H1 (cell line): ENCODE measurements around the gene HIPK3. TPM values are rescaled to one million over a fixed set of nuclear protein-coding genes. Genes with fewer than 3 reads are reported as not detected.

Source experiments
- CTCF ChIA-PET: fragments of 300-600 bp; sonication (Branson Sonifier 250); formaldehyde crosslinking; loops from one replicate; lab custom pipeline; 2021; ENCODE audit not compliant: partially characterized antibody; lab: Charles Lee
- POLR2A ChIA-PET: fragments of 300-600 bp; sonication (Branson Sonifier 250); formaldehyde crosslinking; loops from one replicate; lab custom pipeline; 2021; ENCODE audit warnings: inconsistent platforms; ENCODE audit not compliant: partially characterized antibody; lab: Charles Lee
- DNase-seq, 2 experiments: peaks; one replicate each; pipeline versions ENCODE4 v3.0.0 to v3.0.0-alpha.2; 2010 to 2022; ENCODE audit warnings: low spot score in 2 of 2, low read depth in 1 of 2, mixed read lengths in 1 of 2
- FAIRE-seq: peaks from 2 replicates; lab custom pipeline; 2011; peaks lifted over from hg19 to GRCh38; lab: Jason Lieb, UNC
- H2AFZ ChIP-seq: 2 replicates; pipeline ENCODE4 v1.8.1; 2012; ENCODE audit warnings: low read length, inconsistent platforms
- H2AK5ac ChIP-seq: 2 replicates; pipeline ENCODE4 v1.6.1; 2013; ENCODE audit warnings: low read depth, low read length
- H2BK120ac ChIP-seq: replicated peaks from 2 replicates; pipeline ENCODE3; 2013; ENCODE audit warnings: low read depth, low read length, inconsistent platforms
- H2BK12ac ChIP-seq: 2 replicates; pipeline ENCODE4 v1.6.1; 2013; ENCODE audit warnings: low read depth, low read length
- H2BK15ac ChIP-seq: 2 replicates; pipeline ENCODE4 v1.6.1; 2013; ENCODE audit warnings: low read length
- H2BK20ac ChIP-seq: 2 replicates; pipeline ENCODE4 v1.6.1; 2013; ENCODE audit warnings: low read length
- H2BK5ac ChIP-seq: 2 replicates; pipeline ENCODE4 v1.6.1; 2013; ENCODE audit warnings: low read depth, low read length
- H3K14ac ChIP-seq: 2 replicates; pipeline ENCODE4 v1.6.1; 2013; ENCODE audit warnings: inconsistent platforms; ENCODE audit not compliant: insufficient read length
- H3K18ac ChIP-seq: 2 replicates; pipeline ENCODE4 v1.6.1; 2013; ENCODE audit warnings: low read length; ENCODE audit errors: extremely low read depth
- H3K23ac ChIP-seq: 2 replicates; pipeline ENCODE4 v1.6.1; 2013; ENCODE audit warnings: inconsistent platforms; ENCODE audit not compliant: insufficient read length
- H3K23me2 ChIP-seq: 2 replicates; pipeline ENCODE4 v1.6.1; 2013; ENCODE audit warnings: low read depth, low read length
- H3K27ac ChIP-seq: 2 replicates; pipeline ENCODE4 v1.6.1; 2011; ENCODE audit warnings: low read depth, low read length, inconsistent platforms
- H3K27me3 ChIP-seq, 4 experiments: replicated peaks in 1 of 4; 1 replicate in 1 of 4; 2 replicates in 3 of 4; pipeline versions ENCODE4 v1.6.1 to v1.8.1; 2011 to 2013; ENCODE audit warnings: low read length in 3 of 4, mild to moderate bottlenecking in 3 of 4, inconsistent platforms in 2 of 4, mixed read lengths in 2 of 4, moderate library complexity in 1 of 4; ENCODE audit not compliant: control insufficient read depth in 3 of 4, insufficient read depth in 3 of 4; ENCODE audit errors: extremely low read depth in 1 of 4
- H3K36me3 ChIP-seq, 4 experiments: 2 replicates each; pipeline versions ENCODE4 v1.6.1 to v1.8.1; 2011 to 2013; ENCODE audit warnings: mild to moderate bottlenecking in 4 of 4, low read length in 3 of 4, moderate library complexity in 2 of 4, control low read depth in 1 of 4, inconsistent platforms in 1 of 4; ENCODE audit not compliant: insufficient read depth in 4 of 4, control insufficient read depth in 2 of 4
- H3K4ac ChIP-seq: replicated peaks from 2 replicates; pipeline ENCODE3; 2013; ENCODE audit warnings: low read length, low read depth, mixed read lengths, inconsistent platforms; ENCODE audit not compliant: insufficient read length
- H3K4me1 ChIP-seq, 4 experiments: replicated peaks in 1 of 4; 1 replicate in 1 of 4; 2 replicates in 3 of 4; pipeline versions ENCODE4 v1.6.1 to v1.8.1; 2011 to 2013; ENCODE audit warnings: low read length in 3 of 4, inconsistent platforms in 2 of 4, mixed read lengths in 1 of 4; ENCODE audit not compliant: insufficient read depth in 4 of 4, control insufficient read depth in 3 of 4
- H3K4me2 ChIP-seq, 2 experiments: 2 replicates each; pipeline versions ENCODE4 v1.6.1 to v1.8.1; 2011 to 2013; ENCODE audit warnings: low read depth in 2 of 2, low read length in 2 of 2, control low read depth in 1 of 2, inconsistent platforms in 1 of 2, mild to moderate bottlenecking in 1 of 2; ENCODE audit not compliant: insufficient read depth in 1 of 2
- H3K4me3 ChIP-seq, 4 experiments: fragments of 200-600, 300-600 bp in 1 of 4; sonication (generic), shearing (Covaris generic), sonication (Bioruptor Twin) in 1 of 4; 2 replicates each; pipeline versions ENCODE4 v1.5.1 to v1.8.1; 2011 to 2016; ENCODE audit warnings: low read length in 4 of 4, low read depth in 3 of 4, control low read depth in 2 of 4, inconsistent platforms in 2 of 4, mild to moderate bottlenecking in 2 of 4, mixed read lengths in 1 of 4, moderate library complexity in 1 of 4; ENCODE audit not compliant: insufficient read depth in 2 of 4; ENCODE audit errors: extremely low read depth in 1 of 4
- H3K56ac ChIP-seq: replicated peaks from 2 replicates; pipeline ENCODE3; 2013; ENCODE audit warnings: low read depth, mild to moderate bottlenecking, mixed read lengths, low read length, inconsistent platforms; ENCODE audit not compliant: insufficient read length
- H3K79me1 ChIP-seq: 2 replicates; pipeline ENCODE4 v1.6.1; 2013; ENCODE audit warnings: low read depth, low read length, control low read depth
- H3K79me2 ChIP-seq, 2 experiments: 2 replicates each; pipeline versions ENCODE4 v1.6.1 to v1.8.1; 2012 to 2013; ENCODE audit warnings: low read length in 2 of 2, mild to moderate bottlenecking in 2 of 2, inconsistent platforms in 1 of 2; ENCODE audit not compliant: insufficient read depth in 2 of 2, control insufficient read depth in 1 of 2
- H3K9ac ChIP-seq, 4 experiments: replicated peaks in 1 of 4; 1 replicate in 1 of 4; 2 replicates in 3 of 4; pipeline versions ENCODE4 v1.6.1 to v1.8.1; 2011 to 2013; ENCODE audit warnings: low read depth in 3 of 4, low read length in 3 of 4, control low read depth in 2 of 4, mild to moderate bottlenecking in 2 of 4, moderate library complexity in 2 of 4, inconsistent platforms in 1 of 4; ENCODE audit errors: extremely low read depth in 1 of 4
- H3K9me3 ChIP-seq, 2 experiments: 2 replicates each; pipeline versions ENCODE4 v1.6.1 to v1.8.1; 2012 to 2013; ENCODE audit warnings: mild to moderate bottlenecking in 2 of 2, moderate library complexity in 2 of 2, control low read depth in 1 of 2, inconsistent platforms in 1 of 2, low read depth in 1 of 2, low read length in 1 of 2, mixed read lengths in 1 of 2; ENCODE audit not compliant: insufficient read depth in 2 of 2
- H4K20me1 ChIP-seq, 2 experiments: replicated peaks in 1 of 2; 2 replicates each; pipeline versions ENCODE3 to v1.8.1; 2011 to 2013; ENCODE audit warnings: inconsistent platforms in 2 of 2, low read length in 2 of 2, mild to moderate bottlenecking in 1 of 2; ENCODE audit not compliant: insufficient read depth in 2 of 2, control insufficient read depth in 1 of 2
- H4K5ac ChIP-seq: 2 replicates; pipeline ENCODE4 v1.6.1; 2013; ENCODE audit warnings: low read length, low read depth, mixed read lengths, inconsistent platforms; ENCODE audit not compliant: insufficient read length
- H4K8ac ChIP-seq: 2 replicates; pipeline ENCODE4 v1.8.0; 2013; ENCODE audit warnings: mild to moderate bottlenecking, moderate library complexity, low read length, inconsistent platforms; ENCODE audit not compliant: insufficient read depth; ENCODE audit errors: extremely low read depth
- H4K91ac ChIP-seq: replicated peaks from 2 replicates; pipeline ENCODE3; 2013; ENCODE audit warnings: low read length, mixed read lengths, inconsistent platforms; ENCODE audit not compliant: insufficient read length
- ASH2L ChIP-seq: fragments of 200-600, 300-600 bp; sonication (generic); IDR thresholded peaks from one replicate; pipeline ENCODE4 v1.7.1; 2017; ENCODE audit warnings: low read length
- E2F6 ChIP-seq: IDR thresholded peaks from 2 replicates; pipeline ENCODE4 v1.6.1; 2012; ENCODE audit warnings: inconsistent platforms
- KDM4A ChIP-seq: IDR thresholded peaks from one replicate; pipeline ENCODE4 v1.7.1; 2012; ENCODE audit warnings: low read depth, mild to moderate bottlenecking, moderate library complexity, low read length, inconsistent platforms; ENCODE audit not compliant: severe bottlenecking
- MAX ChIP-seq: IDR thresholded peaks from 2 replicates; pipeline ENCODE4 v1.6.1; 2012; ENCODE audit warnings: inconsistent platforms
- USF2 ChIP-seq: IDR thresholded peaks from 2 replicates; pipeline ENCODE4 v1.6.1; 2011; ENCODE audit warnings: low read length, improper control_type of control experiment
- WGBS, 2 experiments: shearing (Covaris generic) in 1 of 2; methylation state at CpG; one replicate each; pipeline versions ENCODE4 v1.1.6 to v1.1.7; 2013 to 2015; ENCODE audit warnings: low lambda C conversion rate in 2 of 2, mixed read lengths in 2 of 2, inconsistent platforms in 1 of 2, low coverage in 1 of 2, missing lambda C conversion rate in 1 of 2; ENCODE audit not compliant: insufficient replicate concordance in 2 of 2, insufficient coverage in 1 of 2, insufficient read length in 1 of 2; ENCODE audit errors: extremely low coverage in 1 of 2, missing lambda C conversion rate in 1 of 2; 5-methylcytosine and 5-hydroxymethylcytosine counted together
- polyA plus RNA-seq, 7 experiments: library from polyadenylated mRNA; depleted of rRNA in 3 of 7; stranded (reverse) in 5 of 7; unstranded in 2 of 7; fragments of >200 nt in 5 of 7; fragments of 200-250 nt in 2 of 7; gene quantifications; 1 replicate in 5 of 7; 2 replicates in 1 of 7; 4 replicates in 1 of 7; pipeline versions ENCODE4 v1.2.1 to v1.2.3, GENCODE V29; 2011 to 2013; ENCODE audit warnings: missing spikeins in 2 of 7, mixed read lengths in 2 of 7
- total RNA-seq: library from RNA; stranded (reverse); fragmentation: NEBNext Ultra II Directional; extraction: Animal tissue kit (Norgen Biotek cat#: 25700); gene quantifications from 2 replicates; pipeline ENCODE4 v1.2.1, GENCODE V29; 2021

Gene HIPK3
- total and polyA plus RNA-seq, 2 of the 8 experiments (the other 6 are each of a cell fraction or from before 2014, with no cell fraction given): 5.0 to 22.3 TPM

GRCh38 chr11:33375688-33376311 is 118.6 kb downstream of the HIPK3 start, which contains the start of gene KIAA1549L:
Gene KIAA1549L, plus strand, starts transcription at chr11:33376108.
- Histone ChIP-seq H2BK12ac (no peak within 1 kb of the TSS), H3K4me3 (peak within 1 kb of the TSS; percentile 44 to 79 (median 58)), H2BK20ac (no peak within 1 kb of the TSS), H3K4me2 (peak within 1 kb of the TSS; percentile 73 to 84), H2AFZ (peak within 1 kb of the TSS; percentile 89), H3K23me2 (peaks cover 3% of the 10 kb centered on the region; the same call in 1 of the 2 replicates), H2BK5ac (no peak within 1 kb of the TSS), H3K27me3 (peaks cover 4 to 39% (median 27%) of the 10 kb centered on the region in 4 experiments)
- TF ChIP-seq KDM4A (peak; percentile 93), ASH2L (peak; percentile 30), USF2 (no peak), E2F6 (peak; percentile 40; the same call in 1 of the 2 replicates), MAX (peak; percentile 47)
- TF ChIP-seq, all 59 proteins: peak for 4
- Histone ChIP-seq H3K9me3 (no peaks in the 10 kb centered on the region), H3K36me3 (no peaks in the 10 kb centered on the region), H3K9ac (peak within 1 kb of the TSS in 3 of 4 experiments; percentile 14 to 34 (median 27); a peak in 4 of 7 replicates), H3K18ac (no peak within 1 kb of the TSS; the same call in 1 of the 2 replicates), H3K4me1 (peaks cover 0 to 10% (median 4%) of the 10 kb centered on the region in 4 experiments; a peak in 4 of 7 replicates), H4K20me1 (no peaks in the 10 kb centered on the region), H4K8ac (peak within 1 kb of the TSS; percentile 45), H3K56ac (peak within 1 kb of the TSS; percentile 2), H2AK5ac (no peak within 1 kb of the TSS), H2BK15ac (no peak within 1 kb of the TSS; the same call in 1 of the 2 replicates), H3K23ac (no peak within 1 kb of the TSS), H3K79me2 (no peaks in the 10 kb centered on the region), H3K4ac (peak within 1 kb of the TSS; percentile 62), H2BK120ac (peak within 1 kb of the TSS; percentile 61), H4K5ac (no peak within 1 kb of the TSS), H4K91ac (no peak within 1 kb of the TSS), H3K79me1 (no peaks in the 10 kb centered on the region), H3K27ac (no peak within 1 kb of the TSS), H3K14ac (no peak within 1 kb of the TSS)
- WGBS, 2 experiments: 3% methylated on average over 45 of the region's 70 CpGs; no CpG with 5 or more reads in 1 of the 2 experiments
- POLR2A ChIA-PET: interaction anchor here (0.6 kb wide), 1 partner anchor 327 kb away, joined by 3 read pairs; no protein-coding TSS in a partner anchor
- no peak for FAIRE-seq
- CTCF ChIA-PET: interaction anchor here (0.8 to 1.7 kb wide), 7 partner anchors 9 to 453 kb away, joined by 3 to 8 read pairs (median 4); no protein-coding TSS in a partner anchor
- peak in 1 of 2 experiments; percentile 72 for DNase-seq
